HFF-Myc (cell line): Measurements from ENCODE around the gene CYP39A1.

Experiments used
- DNase-seq: peaks from one replicate; pipeline ENCODE4 v3.0.0-alpha.2; 2011; ENCODE audit warnings: low read depth; ENCODE audit errors: extremely low read depth
- H3K4me3 ChIP-seq: replicated peaks from 2 replicates; pipeline ENCODE4 v1.5.1; 2011; ENCODE audit warnings: low read depth, mild to moderate bottlenecking, control low read depth, low read length
- CTCF ChIP-seq: IDR thresholded peaks from 2 replicates; pipeline ENCODE4 v1.5.1; 2012; ENCODE audit warnings: mild to moderate bottlenecking, low read depth, low read length, control low read depth; ENCODE audit errors: missing control alignments

CYP39A1 gene

DNA sequence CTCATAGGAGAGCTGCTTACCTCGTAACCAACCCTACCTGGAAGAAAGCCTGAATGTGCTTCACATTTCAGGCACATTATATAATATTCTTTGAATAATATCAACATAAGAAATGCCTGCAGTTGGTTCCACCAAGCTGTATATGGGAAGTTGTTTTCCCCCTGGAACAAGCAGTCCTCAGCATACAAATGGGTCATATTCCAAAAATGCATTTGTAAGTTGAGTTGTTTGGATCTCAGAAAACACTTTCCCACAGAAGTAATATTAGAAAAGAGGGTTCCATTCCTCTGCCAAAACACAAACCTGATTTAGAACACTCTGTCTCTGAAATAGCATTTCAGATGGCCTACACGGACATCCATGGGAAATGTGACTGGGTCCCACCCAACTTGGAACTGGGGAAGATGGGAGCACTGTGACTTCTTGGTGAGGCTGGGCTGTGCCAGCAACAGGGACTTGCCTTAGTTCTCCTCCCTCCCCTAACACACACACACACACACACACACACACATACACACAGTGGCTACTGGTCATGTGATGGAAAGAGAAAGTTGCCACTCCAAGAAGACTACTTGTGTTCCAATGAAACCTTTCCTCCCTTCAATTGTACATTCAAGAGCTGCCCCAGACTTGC, 150.0 kb downstream of the CYP39A1 start:
- DNase-seq = no peak
- H3K4me3 ChIP-seq = no peak overlapping the region
- TF ChIP-seq CTCF = no peak

DNA sequence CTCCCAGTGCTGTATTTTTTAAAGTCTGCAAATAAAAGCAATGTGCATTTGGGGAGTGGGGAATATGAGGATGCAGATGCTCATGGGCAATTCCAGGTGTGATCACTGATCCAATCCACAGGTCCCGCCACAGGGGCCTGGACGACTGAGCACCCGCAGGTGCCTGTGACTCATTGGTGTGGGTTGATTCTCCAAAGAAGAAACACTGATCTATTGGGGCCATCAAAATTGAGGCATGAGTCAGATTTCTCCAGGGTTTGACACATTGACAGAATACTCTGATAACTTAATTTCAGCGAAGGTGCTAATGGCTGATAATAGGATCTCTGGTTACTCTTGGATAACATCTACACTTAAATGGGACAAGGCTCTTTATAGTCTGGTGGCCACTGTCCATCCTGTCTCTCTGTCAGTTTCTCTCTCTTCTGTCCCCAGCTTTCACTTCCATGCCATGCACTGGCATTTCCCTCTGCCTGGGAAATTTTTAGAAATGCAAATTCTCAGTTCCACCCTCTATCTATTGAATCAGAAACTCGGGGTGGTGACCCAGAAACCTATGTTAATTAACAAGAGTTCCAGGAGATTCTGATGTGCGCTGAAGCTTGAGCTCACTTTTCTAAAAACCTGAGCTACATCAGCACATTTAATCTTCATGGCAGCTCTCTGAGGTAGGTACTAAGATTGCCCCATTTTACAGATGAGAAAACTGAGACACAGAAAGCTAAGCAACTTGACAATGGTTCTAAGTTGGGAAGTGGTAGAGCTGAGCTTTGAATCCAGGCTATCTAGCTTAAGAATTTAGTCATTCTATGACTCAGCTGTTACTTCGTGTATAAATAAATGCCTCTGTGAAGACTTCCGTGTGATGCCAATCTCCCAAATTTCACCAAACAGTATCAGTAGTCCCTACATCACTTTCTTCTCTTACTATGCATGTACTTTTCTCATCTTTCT, 151.2 kb downstream of the CYP39A1 start:
- TF ChIP-seq CTCF = no peak
- no peak overlapping the region for H3K4me3 ChIP-seq
- no peak for DNase-seq

- H3K4me3 ChIP-seq = no peak overlapping the region
- DNase-seq = no peak
- no peak for TF ChIP-seq CTCF
Observed at GRCh38 chr6:46500382-46500781, 152.2 kb downstream of the CYP39A1 start.
